ENCODE data around the gene ABCB9. TPM values are rescaled to one million over a fixed set of nuclear protein-coding genes. Genes with fewer than 3 reads are reported as not detected.

ABCB9 gene
- total and polyA plus RNA-seq, 2 experiments from 2014 or later, result 1.2 to 7.0 TPM

DNA sequence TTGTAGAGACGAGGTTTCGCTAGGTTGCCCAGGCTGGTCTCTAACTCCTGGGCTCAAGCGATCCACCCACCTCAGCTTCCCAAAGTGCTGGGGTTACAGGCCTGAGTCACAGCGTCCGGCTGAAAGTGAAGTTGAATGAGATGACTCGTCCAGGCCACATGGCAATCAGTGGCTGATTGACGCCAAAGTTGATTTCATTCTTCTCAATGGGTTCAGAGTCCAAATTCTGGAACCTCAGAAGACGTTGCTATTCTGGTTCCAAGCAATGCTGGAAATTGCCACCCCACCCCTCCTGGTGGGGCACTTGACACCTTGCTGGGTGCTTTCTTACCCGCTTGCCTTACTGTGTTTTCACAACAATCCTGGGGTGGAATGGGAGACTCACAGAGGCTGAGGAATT lies 14.9 kb downstream of the ABCB9 start:
- H3K9me2 ChIP-seq (ENCODE audit: insufficient read depth), result no peaks in the 10 kb centered on the region
- no peak overlapping the region for H3K27ac Mint-ChIP-seq
- no peak overlapping the region for H2AFZ ChIP-seq
- no peak for DNase-seq (ENCODE audit: low spot score)
- H3K79me2 ChIP-seq (replicated peaks; ENCODE audit: insufficient read depth), result no peaks in the 10 kb centered on the region
- no peak overlapping the region for H3K4me2 ChIP-seq
- H3K4me3 Mint-ChIP-seq, result no peak overlapping the region
- peaks cover 12% of the 10 kb centered on the region for H3K27me3 Mint-ChIP-seq (ENCODE audit: insufficient read depth, low read depth, poor library complexity)
- no peaks in the 10 kb centered on the region for H3K4me1 ChIP-seq (ENCODE audit: insufficient read depth)
- H3K36me3 Mint-ChIP-seq (ENCODE audit: low read depth), result no peaks in the 10 kb centered on the region; the same call in 2 of the 3 replicates
- H3K27ac ChIP-seq (ENCODE audit: low read depth), result no peak overlapping the region
- H3K4me3 ChIP-seq, result no peak overlapping the region
- no peaks in the 10 kb centered on the region for H3K36me3 ChIP-seq (ENCODE audit: insufficient read depth)
- no peaks in the 10 kb centered on the region for H3F3A ChIP-seq (replicated peaks; ENCODE audit: low read depth)
- ATAC-seq, result no peak
- H3K9me3 Mint-ChIP-seq, result no peaks in the 10 kb centered on the region
- TF ChIP-seq, protein P1, sequence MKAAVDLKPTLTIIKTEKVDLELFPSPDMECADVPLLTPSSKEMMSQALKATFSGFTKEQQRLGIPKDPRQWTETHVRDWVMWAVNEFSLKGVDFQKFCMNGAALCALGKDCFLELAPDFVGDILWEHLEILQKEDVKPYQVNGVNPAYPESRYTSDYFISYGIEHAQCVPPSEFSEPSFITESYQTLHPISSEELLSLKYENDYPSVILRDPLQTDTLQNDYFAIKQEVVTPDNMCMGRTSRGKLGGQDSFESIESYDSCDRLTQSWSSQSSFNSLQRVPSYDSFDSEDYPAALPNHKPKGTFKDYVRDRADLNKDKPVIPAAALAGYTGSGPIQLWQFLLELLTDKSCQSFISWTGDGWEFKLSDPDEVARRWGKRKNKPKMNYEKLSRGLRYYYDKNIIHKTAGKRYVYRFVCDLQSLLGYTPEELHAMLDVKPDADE (IDR thresholded peaks at IDR 0.05), result no peak
- TF ChIP-seq, protein P2, sequence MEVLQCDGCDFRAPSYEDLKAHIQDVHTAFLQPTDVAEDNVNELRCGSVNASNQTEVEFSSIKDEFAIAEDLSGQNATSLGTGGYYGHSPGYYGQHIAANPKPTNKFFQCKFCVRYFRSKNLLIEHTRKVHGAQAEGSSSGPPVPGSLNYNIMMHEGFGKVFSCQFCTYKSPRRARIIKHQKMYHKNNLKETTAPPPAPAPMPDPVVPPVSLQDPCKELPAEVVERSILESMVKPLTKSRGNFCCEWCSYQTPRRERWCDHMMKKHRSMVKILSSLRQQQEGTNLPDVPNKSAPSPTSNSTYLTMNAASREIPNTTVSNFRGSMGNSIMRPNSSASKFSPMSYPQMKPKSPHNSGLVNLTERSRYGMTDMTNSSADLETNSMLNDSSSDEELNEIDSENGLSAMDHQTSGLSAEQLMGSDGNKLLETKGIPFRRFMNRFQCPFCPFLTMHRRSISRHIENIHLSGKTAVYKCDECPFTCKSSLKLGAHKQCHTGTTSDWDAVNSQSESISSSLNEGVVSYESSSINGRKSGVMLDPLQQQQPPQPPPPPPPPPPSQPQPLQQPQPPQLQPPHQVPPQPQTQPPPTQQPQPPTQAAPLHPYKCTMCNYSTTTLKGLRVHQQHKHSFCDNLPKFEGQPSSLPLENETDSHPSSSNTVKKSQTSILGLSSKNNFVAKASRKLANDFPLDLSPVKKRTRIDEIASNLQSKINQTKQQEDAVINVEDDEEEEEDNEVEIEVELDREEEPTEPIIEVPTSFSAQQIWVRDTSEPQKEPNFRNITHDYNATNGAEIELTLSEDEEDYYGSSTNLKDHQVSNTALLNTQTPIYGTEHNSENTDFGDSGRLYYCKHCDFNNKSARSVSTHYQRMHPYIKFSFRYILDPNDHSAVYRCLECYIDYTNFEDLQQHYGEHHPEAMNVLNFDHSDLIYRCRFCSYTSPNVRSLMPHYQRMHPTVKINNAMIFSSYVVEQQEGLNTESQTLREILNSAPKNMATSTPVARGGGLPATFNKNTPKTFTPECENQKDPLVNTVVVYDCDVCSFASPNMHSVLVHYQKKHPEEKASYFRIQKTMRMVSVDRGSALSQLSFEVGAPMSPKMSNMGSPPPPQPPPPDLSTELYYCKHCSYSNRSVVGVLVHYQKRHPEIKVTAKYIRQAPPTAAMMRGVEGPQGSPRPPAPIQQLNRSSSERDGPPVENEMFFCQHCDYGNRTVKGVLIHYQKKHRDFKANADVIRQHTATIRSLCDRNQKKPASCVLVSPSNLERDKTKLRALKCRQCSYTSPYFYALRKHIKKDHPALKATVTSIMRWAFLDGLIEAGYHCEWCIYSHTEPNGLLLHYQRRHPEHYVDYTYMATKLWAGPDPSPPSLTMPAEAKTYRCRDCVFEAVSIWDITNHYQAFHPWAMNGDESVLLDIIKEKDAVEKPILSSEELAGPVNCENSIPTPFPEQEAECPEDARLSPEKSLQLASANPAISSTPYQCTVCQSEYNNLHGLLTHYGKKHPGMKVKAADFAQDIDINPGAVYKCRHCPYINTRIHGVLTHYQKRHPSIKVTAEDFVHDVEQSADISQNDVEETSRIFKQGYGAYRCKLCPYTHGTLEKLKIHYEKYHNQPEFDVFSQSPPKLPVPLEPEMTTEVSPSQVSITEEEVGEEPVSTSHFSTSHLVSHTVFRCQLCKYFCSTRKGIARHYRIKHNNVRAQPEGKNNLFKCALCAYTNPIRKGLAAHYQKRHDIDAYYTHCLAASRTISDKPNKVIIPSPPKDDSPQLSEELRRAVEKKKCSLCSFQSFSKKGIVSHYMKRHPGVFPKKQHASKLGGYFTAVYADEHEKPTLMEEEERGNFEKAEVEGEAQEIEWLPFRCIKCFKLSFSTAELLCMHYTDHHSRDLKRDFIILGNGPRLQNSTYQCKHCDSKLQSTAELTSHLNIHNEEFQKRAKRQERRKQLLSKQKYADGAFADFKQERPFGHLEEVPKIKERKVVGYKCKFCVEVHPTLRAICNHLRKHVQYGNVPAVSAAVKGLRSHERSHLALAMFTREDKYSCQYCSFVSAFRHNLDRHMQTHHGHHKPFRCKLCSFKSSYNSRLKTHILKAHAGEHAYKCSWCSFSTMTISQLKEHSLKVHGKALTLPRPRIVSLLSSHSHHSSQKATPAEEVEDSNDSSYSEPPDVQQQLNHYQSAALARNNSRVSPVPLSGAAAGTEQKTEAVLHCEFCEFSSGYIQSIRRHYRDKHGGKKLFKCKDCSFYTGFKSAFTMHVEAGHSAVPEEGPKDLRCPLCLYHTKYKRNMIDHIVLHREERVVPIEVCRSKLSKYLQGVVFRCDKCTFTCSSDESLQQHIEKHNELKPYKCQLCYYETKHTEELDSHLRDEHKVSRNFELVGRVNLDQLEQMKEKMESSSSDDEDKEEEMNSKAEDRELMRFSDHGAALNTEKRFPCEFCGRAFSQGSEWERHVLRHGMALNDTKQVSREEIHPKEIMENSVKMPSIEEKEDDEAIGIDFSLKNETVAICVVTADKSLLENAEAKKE (CRISPR knock-in tag; IDR thresholded peaks at IDR 0.05), result no peak
- TF ChIP-seq, protein P3, sequence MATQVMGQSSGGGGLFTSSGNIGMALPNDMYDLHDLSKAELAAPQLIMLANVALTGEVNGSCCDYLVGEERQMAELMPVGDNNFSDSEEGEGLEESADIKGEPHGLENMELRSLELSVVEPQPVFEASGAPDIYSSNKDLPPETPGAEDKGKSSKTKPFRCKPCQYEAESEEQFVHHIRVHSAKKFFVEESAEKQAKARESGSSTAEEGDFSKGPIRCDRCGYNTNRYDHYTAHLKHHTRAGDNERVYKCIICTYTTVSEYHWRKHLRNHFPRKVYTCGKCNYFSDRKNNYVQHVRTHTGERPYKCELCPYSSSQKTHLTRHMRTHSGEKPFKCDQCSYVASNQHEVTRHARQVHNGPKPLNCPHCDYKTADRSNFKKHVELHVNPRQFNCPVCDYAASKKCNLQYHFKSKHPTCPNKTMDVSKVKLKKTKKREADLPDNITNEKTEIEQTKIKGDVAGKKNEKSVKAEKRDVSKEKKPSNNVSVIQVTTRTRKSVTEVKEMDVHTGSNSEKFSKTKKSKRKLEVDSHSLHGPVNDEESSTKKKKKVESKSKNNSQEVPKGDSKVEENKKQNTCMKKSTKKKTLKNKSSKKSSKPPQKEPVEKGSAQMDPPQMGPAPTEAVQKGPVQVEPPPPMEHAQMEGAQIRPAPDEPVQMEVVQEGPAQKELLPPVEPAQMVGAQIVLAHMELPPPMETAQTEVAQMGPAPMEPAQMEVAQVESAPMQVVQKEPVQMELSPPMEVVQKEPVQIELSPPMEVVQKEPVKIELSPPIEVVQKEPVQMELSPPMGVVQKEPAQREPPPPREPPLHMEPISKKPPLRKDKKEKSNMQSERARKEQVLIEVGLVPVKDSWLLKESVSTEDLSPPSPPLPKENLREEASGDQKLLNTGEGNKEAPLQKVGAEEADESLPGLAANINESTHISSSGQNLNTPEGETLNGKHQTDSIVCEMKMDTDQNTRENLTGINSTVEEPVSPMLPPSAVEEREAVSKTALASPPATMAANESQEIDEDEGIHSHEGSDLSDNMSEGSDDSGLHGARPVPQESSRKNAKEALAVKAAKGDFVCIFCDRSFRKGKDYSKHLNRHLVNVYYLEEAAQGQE (IDR thresholded peaks at IDR 0.05; ENCODE audit: unreplicated experiment), result no peak
- TF ChIP-seq, protein P4, sequence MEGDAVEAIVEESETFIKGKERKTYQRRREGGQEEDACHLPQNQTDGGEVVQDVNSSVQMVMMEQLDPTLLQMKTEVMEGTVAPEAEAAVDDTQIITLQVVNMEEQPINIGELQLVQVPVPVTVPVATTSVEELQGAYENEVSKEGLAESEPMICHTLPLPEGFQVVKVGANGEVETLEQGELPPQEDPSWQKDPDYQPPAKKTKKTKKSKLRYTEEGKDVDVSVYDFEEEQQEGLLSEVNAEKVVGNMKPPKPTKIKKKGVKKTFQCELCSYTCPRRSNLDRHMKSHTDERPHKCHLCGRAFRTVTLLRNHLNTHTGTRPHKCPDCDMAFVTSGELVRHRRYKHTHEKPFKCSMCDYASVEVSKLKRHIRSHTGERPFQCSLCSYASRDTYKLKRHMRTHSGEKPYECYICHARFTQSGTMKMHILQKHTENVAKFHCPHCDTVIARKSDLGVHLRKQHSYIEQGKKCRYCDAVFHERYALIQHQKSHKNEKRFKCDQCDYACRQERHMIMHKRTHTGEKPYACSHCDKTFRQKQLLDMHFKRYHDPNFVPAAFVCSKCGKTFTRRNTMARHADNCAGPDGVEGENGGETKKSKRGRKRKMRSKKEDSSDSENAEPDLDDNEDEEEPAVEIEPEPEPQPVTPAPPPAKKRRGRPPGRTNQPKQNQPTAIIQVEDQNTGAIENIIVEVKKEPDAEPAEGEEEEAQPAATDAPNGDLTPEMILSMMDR (conservative IDR thresholded peaks at IDR 0.05; ENCODE audit: low read depth in 2 of 2), result no peak
- TF ChIP-seq STAT1 (IDR thresholded peaks at IDR 0.05; ENCODE audit: unreplicated experiment), result no peak
- no peak for TF ChIP-seq JUNB (IDR thresholded peaks at IDR 0.05; ENCODE audit: unreplicated experiment)
- TF ChIP-seq ZNF114 (CRISPR knock-in tag; IDR thresholded peaks at IDR 0.05), result no peak
- TF ChIP-seq CREB1 (CRISPR knock-in tag; IDR thresholded peaks at IDR 0.05; ENCODE audit: low read depth), result no peak
- TF ChIP-seq POLR2AphosphoS5 (IDR thresholded peaks at IDR 0.05; ENCODE audit: low read depth), result no peak
- TF ChIP-seq NANOG (IDR thresholded peaks at IDR 0.05; ENCODE audit: borderline replicate concordance), result no peak
- no peak for TF ChIP-seq EZH2phosphoT487 (IDR thresholded peaks at IDR 0.05; ENCODE audit: unreplicated experiment)
- TF ChIP-seq EZH2 (IDR thresholded peaks at IDR 0.05; ENCODE audit: low read depth, unreplicated experiment), result no peak
- no peak for TF ChIP-seq ZNF331 (CRISPR knock-in tag; IDR thresholded peaks at IDR 0.05; ENCODE audit: low read depth)
- peaks cover 12% of the 10 kb centered on the region; the same call in 1 of the 2 replicates for H4K20me1 ChIP-seq (replicated peaks; ENCODE audit: insufficient read depth)
- H3K27me3 ChIP-seq (ENCODE audit: insufficient read depth), result no peaks in the 10 kb centered on the region
- H3K4me1 Mint-ChIP-seq, result no peaks in the 10 kb centered on the region
